ENCODE results near the gene MAP3K19.

The MAP3K19 gene

DNA sequence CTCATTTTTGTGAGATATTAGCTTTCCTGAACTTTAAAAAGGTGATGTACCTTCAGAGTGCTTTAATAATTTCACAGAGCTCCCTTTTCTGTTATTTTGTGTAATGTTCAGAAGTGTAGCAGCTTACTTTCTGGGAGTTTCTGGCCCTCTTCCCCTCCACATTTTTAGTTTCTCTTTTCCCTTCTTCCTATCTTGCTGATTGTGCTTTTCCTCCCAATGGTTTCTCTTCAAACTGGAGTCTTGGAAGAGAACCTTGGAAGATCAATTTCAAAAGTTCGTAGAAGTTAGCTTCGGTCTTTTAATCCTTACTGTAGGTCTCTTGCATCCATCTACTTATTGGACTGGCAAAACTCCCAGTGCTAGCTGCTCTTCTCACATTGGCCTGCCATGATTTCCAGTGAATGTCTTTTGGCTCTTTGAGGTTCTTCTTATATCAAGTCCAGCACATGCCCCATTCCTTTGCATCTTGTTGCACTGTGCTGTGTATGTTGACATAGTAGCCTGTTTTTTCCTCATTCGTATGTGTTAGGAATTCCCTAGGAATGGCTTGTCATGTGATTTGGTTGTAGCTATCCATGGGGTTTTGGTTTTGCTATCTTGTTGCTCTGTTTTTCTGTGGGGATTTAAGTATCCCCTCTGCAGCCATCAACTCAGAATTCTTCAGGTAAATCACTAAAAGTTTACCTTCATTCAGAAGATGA is 120.9 kb downstream of the MAP3K19 start:
- no peak for DNase-seq

GRCh38 chr2:134924912-134925311 is 122.3 kb downstream of the MAP3K19 start:
- no peak for DNase-seq

DNA sequence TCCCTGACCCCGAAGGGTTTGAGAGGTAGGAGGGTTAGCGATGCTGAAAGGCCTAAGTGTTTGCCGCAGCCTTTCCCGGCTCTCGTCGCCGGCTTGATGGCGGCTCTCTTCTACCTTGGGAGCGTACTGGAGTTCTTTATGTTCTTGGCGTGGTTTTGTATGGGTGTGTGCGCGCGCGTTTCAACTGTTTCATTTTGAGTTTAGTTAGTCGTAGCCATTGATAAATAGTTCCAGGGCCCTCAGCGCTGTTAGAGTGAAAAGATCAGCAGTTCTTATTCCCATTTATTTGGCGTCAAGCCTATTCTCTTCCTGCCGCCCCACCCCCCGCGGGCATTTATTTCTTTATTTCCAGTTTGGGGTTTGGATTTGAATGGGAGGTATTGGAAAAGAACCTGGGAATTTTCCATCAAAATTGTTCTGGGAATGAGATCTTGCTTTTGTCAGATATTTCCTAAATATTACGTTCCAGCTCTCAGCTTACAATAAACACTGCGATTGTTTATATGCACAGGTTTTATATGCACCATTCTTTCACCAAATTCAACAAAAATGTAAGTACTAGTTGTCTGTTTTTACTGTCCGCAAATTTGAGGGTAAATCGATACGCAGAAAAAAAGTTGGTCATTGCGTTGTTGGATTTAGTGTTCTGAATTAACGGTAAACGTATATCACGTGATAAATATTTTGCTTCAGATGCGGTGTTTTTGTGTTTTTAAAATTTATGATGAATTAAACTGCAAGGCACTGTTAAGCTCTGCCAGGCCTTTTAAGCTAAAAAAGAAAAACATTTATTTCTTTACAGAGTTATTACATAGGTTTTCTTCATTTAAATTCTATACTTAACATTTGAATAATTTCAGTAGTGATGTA is 127.7 kb downstream of the MAP3K19 start:
- DNase-seq: peak; percentile 16

DNA sequence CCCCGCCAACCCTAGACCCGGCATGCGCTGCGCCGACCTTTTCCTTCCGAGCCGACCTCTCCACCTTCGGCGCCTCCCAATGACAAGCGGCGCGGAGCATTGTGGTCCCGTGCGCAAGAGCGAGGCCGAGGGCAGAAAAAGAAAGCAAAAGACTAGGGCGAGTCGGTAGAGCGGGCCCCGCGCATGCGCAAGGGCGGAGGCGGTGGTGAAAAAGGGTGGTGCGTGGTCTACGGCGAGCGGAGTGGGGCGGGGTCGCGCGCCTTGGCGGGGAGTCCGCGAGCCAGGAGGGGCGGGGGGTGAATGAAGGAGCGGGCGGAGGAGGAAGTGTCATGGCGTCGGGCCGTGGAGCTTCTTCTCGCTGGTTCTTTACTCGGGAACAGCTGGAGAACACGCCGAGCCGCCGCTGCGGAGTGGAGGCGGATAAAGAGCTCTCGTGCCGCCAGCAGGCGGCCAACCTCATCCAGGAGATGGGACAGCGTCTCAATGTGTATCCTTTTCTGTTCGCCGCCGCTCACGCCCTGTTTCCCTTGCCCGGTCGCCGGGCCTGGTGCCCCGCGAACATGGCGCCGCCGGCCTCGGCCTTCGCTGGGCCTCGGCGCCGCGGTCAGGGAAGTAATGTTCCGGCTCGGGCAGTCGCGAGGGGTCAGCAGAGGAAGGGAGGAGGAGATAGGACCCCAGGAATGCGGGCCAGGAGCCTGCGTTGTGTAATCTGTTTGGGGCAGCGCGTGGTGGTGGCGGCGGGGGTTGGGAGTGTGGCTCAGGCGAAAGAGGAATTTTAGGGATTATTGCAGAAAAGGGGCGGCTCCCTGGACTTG is 128.5 kb downstream of the MAP3K19 start, which contains the start of gene CCNT2:
CCNT2 (plus strand) TSS at position 297 of the 815 bp plus-strand sequence; CDS start at position 330, 33 bp downstream.
- DNase-seq: peak; percentile 100

GRCh38 chr2:134917888-134918525 is 129.2 kb downstream of the MAP3K19 start:
- no peak for DNase-seq

DNA sequence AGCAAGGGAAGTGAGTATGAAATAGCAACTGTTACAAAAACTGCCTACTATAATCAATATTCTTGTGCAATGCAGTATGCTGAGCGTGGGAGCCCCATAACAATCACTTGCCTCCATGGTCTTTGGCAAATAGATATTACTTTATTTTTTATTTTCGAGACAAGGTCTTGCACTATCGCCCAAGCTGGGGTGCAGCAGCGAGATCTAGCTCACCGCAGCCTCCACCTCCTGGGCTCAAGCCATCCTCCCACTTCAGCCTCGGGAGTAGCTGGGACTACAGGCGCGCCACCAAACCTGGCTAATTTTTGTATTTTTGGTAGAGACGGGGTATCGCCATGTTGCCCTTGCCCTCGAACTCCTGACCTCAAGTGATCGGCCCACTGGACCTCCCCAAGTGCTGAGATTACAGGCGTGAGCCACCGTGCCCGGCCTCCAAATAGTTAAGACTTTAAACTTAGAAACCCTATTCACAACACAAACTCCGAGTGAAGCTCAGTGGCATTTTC is 129.8 kb downstream of the MAP3K19 start:
- DNase-seq: no peak
